Ishikawa (cell line): ENCODE results near the gene MAD1L1.

ENCODE experiments used
- CEBPB ChIP-seq: IDR thresholded peaks from 2 replicates; pipeline ENCODE4 v1.6.1; 2012
- CREB1 ChIP-seq: IDR thresholded peaks from 2 replicates; pipeline ENCODE4 v1.6.1; 2012; ENCODE audit warnings: low read depth
- EGR1 ChIP-seq: IDR thresholded peaks from 2 replicates; pipeline ENCODE4 v1.6.1; 2012
- EP300 ChIP-seq: IDR thresholded peaks from 2 replicates; pipeline ENCODE4 v1.6.1; 2012; ENCODE audit warnings: borderline replicate concordance
- FOXM1 ChIP-seq: IDR thresholded peaks from 2 replicates; pipeline ENCODE4 v1.6.1; 2012; ENCODE audit warnings: low read depth, borderline replicate concordance
- MAX ChIP-seq: IDR thresholded peaks from 2 replicates; pipeline ENCODE4 v1.6.1; 2012
- NFIC ChIP-seq: IDR thresholded peaks from 2 replicates; pipeline ENCODE4 v1.6.1; 2012
- RAD21 ChIP-seq: IDR thresholded peaks from 2 replicates; pipeline ENCODE4 v1.6.1; 2012; ENCODE audit warnings: low read depth
- REST ChIP-seq: IDR thresholded peaks from 2 replicates; pipeline ENCODE4 v1.6.1; 2012; ENCODE audit warnings: low read depth, mild to moderate bottlenecking
- TAF1 ChIP-seq: IDR thresholded peaks from 2 replicates; pipeline ENCODE4 v1.6.1; 2012; ENCODE audit warnings: low read depth, mild to moderate bottlenecking
- TCF12 ChIP-seq: IDR thresholded peaks from 2 replicates; pipeline ENCODE4 v1.6.1; 2012; ENCODE audit warnings: low read depth
- TEAD4 ChIP-seq: IDR thresholded peaks from 2 replicates; pipeline ENCODE4 v1.6.1; 2012
- YY1 ChIP-seq: IDR thresholded peaks from 2 replicates; pipeline ENCODE4 v1.6.1; 2012; ENCODE audit warnings: low read depth
- ZBTB7A ChIP-seq: IDR thresholded peaks from 2 replicates; pipeline ENCODE4 v1.6.1; 2012; ENCODE audit warnings: low read depth
- TF ChIP-seq, protein P1 (sequence below): IDR thresholded peaks from 2 replicates; pipeline ENCODE4 v1.6.1; 2012

The MAD1L1 gene

GRCh38 chr7:1978656-1979590, 253.8 kb downstream of the MAD1L1 start:
- TF ChIP-seq FOXM1 (no peak), YY1 (no peak), NFIC (no peak)

DNA sequence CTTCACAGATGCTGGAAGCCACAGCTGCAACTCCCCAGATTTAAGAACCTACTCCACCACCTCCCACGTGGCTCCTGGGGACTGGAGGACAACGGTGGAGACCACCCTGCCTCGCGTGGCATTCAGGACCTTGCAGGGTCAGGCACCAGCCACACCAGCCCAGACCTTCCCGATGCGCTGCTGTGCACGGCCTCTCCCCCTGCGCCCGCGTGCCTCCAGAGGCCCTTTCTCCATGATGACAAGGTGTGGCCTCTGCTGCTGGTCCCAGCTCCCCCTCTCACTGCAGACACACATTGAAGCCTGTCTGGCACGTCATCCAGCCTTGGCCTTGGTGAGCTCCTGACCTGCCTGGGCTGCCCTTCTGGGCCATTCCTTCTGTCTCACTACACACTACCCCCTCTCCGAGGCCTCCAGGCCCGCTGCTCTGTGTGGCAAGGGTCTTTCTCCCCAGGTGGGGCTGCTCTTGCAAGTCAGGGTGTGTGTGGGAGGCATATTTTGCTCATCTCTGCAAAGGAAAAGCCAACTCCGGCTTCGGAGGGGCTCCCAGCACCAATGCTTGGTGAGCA, 254.8 kb downstream of the MAD1L1 start:
- TF ChIP-seq TEAD4: no peak
- TF ChIP-seq CREB1: no peak
- no peak for TF ChIP-seq ZBTB7A
- no peak for TF ChIP-seq EP300
- no peak for TF ChIP-seq MAX
- TF ChIP-seq NFIC: no peak
- no peak for TF ChIP-seq REST
- no peak for TF ChIP-seq CEBPB
- TF ChIP-seq FOXM1: no peak
- TF ChIP-seq TAF1: no peak
- TF ChIP-seq EGR1: no peak
- no peak for TF ChIP-seq YY1
- TF ChIP-seq, protein P1, sequence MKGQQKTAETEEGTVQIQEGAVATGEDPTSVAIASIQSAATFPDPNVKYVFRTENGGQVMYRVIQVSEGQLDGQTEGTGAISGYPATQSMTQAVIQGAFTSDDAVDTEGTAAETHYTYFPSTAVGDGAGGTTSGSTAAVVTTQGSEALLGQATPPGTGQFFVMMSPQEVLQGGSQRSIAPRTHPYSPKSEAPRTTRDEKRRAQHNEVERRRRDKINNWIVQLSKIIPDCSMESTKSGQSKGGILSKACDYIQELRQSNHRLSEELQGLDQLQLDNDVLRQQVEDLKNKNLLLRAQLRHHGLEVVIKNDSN: no peak
- no peak for TF ChIP-seq TCF12
- TF ChIP-seq RAD21: no peak

GRCh38 chr7:1977059-1977875, 255.5 kb downstream of the MAD1L1 start:
- TF ChIP-seq YY1 (no peak), NFIC (no peak), CEBPB (no peak), FOXM1 (no peak), RAD21 (no peak), TAF1 (no peak), ZBTB7A (no peak), TEAD4 (no peak), TCF12 (no peak), CREB1 (no peak), MAX (no peak), EP300 (no peak), REST (no peak), EGR1 (no peak)
- TF ChIP-seq, protein P1: no peak

- TF ChIP-seq EP300 (no peak), TEAD4 (no peak), CREB1 (no peak), MAX (no peak), NFIC (no peak), CEBPB (no peak), TAF1 (no peak), REST (no peak), FOXM1 (no peak), ZBTB7A (no peak), TCF12 (no peak), EGR1 (no peak)
Measured at GRCh38 chr7:1975581-1975980, 257.2 kb downstream of the MAD1L1 start.
